WTC11 (cell line): Measurements from ENCODE around the gene PTPN11. TPM values are rescaled to one million over a fixed set of nuclear protein-coding genes. Genes with fewer than 3 reads are reported as not detected.
A peak's percentile ranks its signal among the peaks of the same experiment; 100 is the strongest.
"Not testable (repeated sequence)": the region's sequence is repeated elsewhere in the genome, so short reads cannot be mapped to it uniquely, and the experiment has no call there.

Source experiments
- ATAC-seq: fragments of 200-7000 bp; cut with Tn5 transposase; 2 replicates; pipeline ENCODE4 v1.10.0; 2021; ENCODE audit warnings: mild to moderate bottlenecking, moderate library complexity
- CTCF ChIA-PET: fragments of 300-600 bp; sonication (Branson Sonifier 250); formaldehyde crosslinking; loops from one replicate; lab custom pipeline; 2021; ENCODE audit warnings: antibody characterized with exemption; lab: Charles Lee
- POLR2A ChIA-PET: fragments of 350-600 bp; sonication (Branson Sonifier 250); formaldehyde crosslinking; loops from one replicate; lab custom pipeline; 2021; ENCODE audit warnings: antibody characterized with exemption; lab: Charles Lee
- DNase-seq: peaks from one replicate; pipeline ENCODE4 v3.0.0; 2021; ENCODE audit warnings: low spot score
- H3K27ac Mint-ChIP-seq: 2 replicates; pipeline ENCODE4 v1.8.0; 2021; ENCODE audit warnings: mixed read lengths
- H3K27me3 Mint-ChIP-seq: 2 replicates; pipeline ENCODE4 v1.8.0; 2021; ENCODE audit warnings: low read depth, mild to moderate bottlenecking, moderate library complexity, mixed read lengths
- H3K36me3 Mint-ChIP-seq: 2 replicates; pipeline ENCODE4 v1.8.0; 2021; ENCODE audit warnings: mixed read lengths
- H3K4me1 Mint-ChIP-seq: 2 replicates; pipeline ENCODE4 v1.8.0; 2022; ENCODE audit warnings: mixed read lengths
- H3K4me3 Mint-ChIP-seq: 2 replicates; pipeline ENCODE4 v1.8.0; 2021; ENCODE audit warnings: mild to moderate bottlenecking, moderate library complexity, mixed read lengths
- H3K9me3 Mint-ChIP-seq: 2 replicates; pipeline ENCODE4 v1.8.0; 2021; ENCODE audit warnings: mixed read lengths
- ARID4B ChIP-seq: sonication (generic); formaldehyde crosslinking; IDR thresholded peaks from 2 replicates; pipeline ENCODE4 v1.8.0; 2023; ENCODE audit warnings: missing genetic modification reagents, mild to moderate bottlenecking, borderline replicate concordance
- EMX1 ChIP-seq: fragments of 250-450 bp; sonication (Bioruptor Pico); IDR thresholded peaks from 2 replicates; pipeline ENCODE4 v1.8.0; 2021; ENCODE audit warnings: mild to moderate bottlenecking
- FOXP4 ChIP-seq: sonication (generic); formaldehyde crosslinking; IDR thresholded peaks from 2 replicates; pipeline ENCODE4 v1.8.0; 2022; ENCODE audit warnings: mild to moderate bottlenecking, missing genetic modification reagents
- JUN ChIP-seq: sonication (generic); formaldehyde crosslinking; IDR thresholded peaks from 2 replicates; pipeline ENCODE4 v1.8.0; 2023; ENCODE audit warnings: mild to moderate bottlenecking, missing genetic modification reagents
- MAX ChIP-seq: sonication (generic); formaldehyde crosslinking; IDR thresholded peaks from 2 replicates; pipeline ENCODE4 v1.8.0; 2022; ENCODE audit warnings: mild to moderate bottlenecking, missing genetic modification reagents
- NFYB ChIP-seq: sonication (generic); formaldehyde crosslinking; conservative IDR thresholded peaks from 2 replicates; pipeline ENCODE4 v1.8.0; 2022; ENCODE audit warnings: low read depth, missing genetic modification reagents
- NR2C2 ChIP-seq: sonication (generic); formaldehyde crosslinking; IDR thresholded peaks from 2 replicates; pipeline ENCODE4 v1.8.0; 2022; ENCODE audit warnings: mild to moderate bottlenecking, missing genetic modification reagents
- RORB ChIP-seq: fragments of 250-450 bp; sonication (Bioruptor Pico); IDR thresholded peaks from 2 replicates; pipeline ENCODE4 v1.9.0; 2021; ENCODE audit warnings: mild to moderate bottlenecking
- SMAD4 ChIP-seq: sonication (generic); formaldehyde crosslinking; IDR thresholded peaks from 2 replicates; pipeline ENCODE4 v1.8.0; 2022; ENCODE audit warnings: mild to moderate bottlenecking, missing genetic modification reagents
- TEAD4 ChIP-seq: sonication (generic); formaldehyde crosslinking; IDR thresholded peaks from 2 replicates; pipeline ENCODE4 v1.8.0; 2022; ENCODE audit warnings: mild to moderate bottlenecking, missing genetic modification reagents
- TP53 ChIP-seq: sonication (generic); formaldehyde crosslinking; IDR thresholded peaks from 2 replicates; pipeline ENCODE4 v1.8.1; 2023; ENCODE audit warnings: mild to moderate bottlenecking, missing genetic modification reagents
- ZNF121 ChIP-seq: sonication (generic); formaldehyde crosslinking; IDR thresholded peaks from 2 replicates; pipeline ENCODE4 v1.8.0; 2023; ENCODE audit warnings: missing genetic modification reagents
- ZNF219 ChIP-seq: sonication (generic); formaldehyde crosslinking; IDR thresholded peaks from 2 replicates; pipeline ENCODE4 v1.8.0; 2023; ENCODE audit warnings: missing genetic modification reagents, mild to moderate bottlenecking, borderline replicate concordance
- ZNF396 ChIP-seq: fragments of 250-450 bp; sonication (Bioruptor Pico); IDR thresholded peaks from 2 replicates; pipeline ENCODE4 v1.8.0; 2021; ENCODE audit warnings: mild to moderate bottlenecking, moderate library complexity, borderline replicate concordance
- ZNF671 ChIP-seq: fragments of 250-450 bp; sonication (Bioruptor Pico); IDR thresholded peaks from 2 replicates; pipeline ENCODE4 v1.8.0; 2021; ENCODE audit warnings: mild to moderate bottlenecking
- total RNA-seq: library from RNA; stranded (reverse); gene quantifications from 3 replicates; pipeline ENCODE4 v1.2.3, GENCODE V29; 2021
- TF ChIP-seq, protein P1 (sequence below): sonication (generic); formaldehyde crosslinking; IDR thresholded peaks from 2 replicates; pipeline ENCODE4 v1.8.1; 2022; ENCODE audit warnings: mild to moderate bottlenecking, moderate library complexity, missing genetic modification reagents

PTPN11 gene
- total RNA-seq, 1 experiment from 2014 or later = 112 TPM

GRCh38 chr12:112381883-112382796 lies 36.6 kb upstream of the PTPN11 start, which contains the start of gene HECTD4 (continued):
- 0 out of 2 replicates have a peak, but pooled peaks have one; percentile 47 for TF ChIP-seq MAX

DNA sequence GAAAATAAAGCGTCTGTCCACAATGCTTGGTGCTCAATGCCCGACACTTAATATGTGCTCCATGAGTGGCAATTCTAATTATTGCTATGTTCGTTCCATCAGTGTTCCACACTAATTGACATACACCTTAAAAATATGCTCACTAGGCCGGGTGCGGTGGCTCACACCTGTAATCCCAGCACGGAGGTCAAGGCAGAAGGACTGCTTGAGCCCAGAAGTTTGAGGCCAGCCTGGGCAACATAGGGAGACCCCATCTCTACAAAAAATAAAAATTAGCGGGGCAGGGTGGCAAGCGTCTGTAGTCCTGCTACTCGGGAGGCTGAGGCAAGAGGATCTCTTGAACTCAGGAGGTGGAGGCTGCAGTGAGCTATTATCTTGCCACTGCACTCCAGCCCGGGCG lies 35.9 kb upstream of the PTPN11 start:
- no peak for TF ChIP-seq ZNF671 (CRISPR knock-in tag)
- POLR2A ChIA-PET = no interaction called here
- Mint-ChIP-seq H3K4me3 (peak overlapping the region; percentile 72), H3K27me3 (no peaks in the 10 kb centered on the region), H3K36me3 (no peaks in the 10 kb centered on the region; the same call in 1 of the 2 replicates), H3K27ac (peak overlapping the region; percentile 80; the same call in 1 of the 2 replicates), H3K9me3 (no peaks in the 10 kb centered on the region), H3K4me1 (peaks cover 22% of the 10 kb centered on the region)
- DNase-seq (no peak), ATAC-seq (no peak)
- CTCF ChIA-PET = interaction anchor here (1.9 kb wide), 1 partner anchor 185 kb away, joined by 5 read pairs; no protein-coding TSS in a partner anchor

GRCh38 chr12:112386726-112387125 lies 32.0 kb upstream of the PTPN11 start:
- Mint-ChIP-seq H3K4me3 (no peak overlapping the region), H3K27me3 (peaks cover 11% of the 10 kb centered on the region), H3K27ac (no peak overlapping the region), H3K36me3 (no peaks in the 10 kb centered on the region), H3K9me3 (peaks cover 6% of the 10 kb centered on the region; the same call in 1 of the 2 replicates), H3K4me1 (peaks cover 11% of the 10 kb centered on the region)
- no peak for TF ChIP-seq EMX1 (CRISPR knock-in tag)
- no peak for TF ChIP-seq FOXP4 (CRISPR knock-in tag)
- no peak for TF ChIP-seq ZNF219 (CRISPR knock-in tag)
- TF ChIP-seq JUN (CRISPR knock-in tag) = no peak
- TF ChIP-seq MAX = no peak
- no peak for TF ChIP-seq NFYB
- ChIA-PET CTCF (interaction anchor here (0.5 to 2.3 kb wide), 33 partner anchors 9 to 1931 kb away, joined by 3 to 126 read pairs (median 4); partner anchors contain the start of gene TRAFD1), POLR2A (interaction anchor here (0.6 to 1.3 kb wide), 2 partner anchors 29 to 188 kb away, joined by 4 to 6 read pairs; no protein-coding TSS in a partner anchor)
- ATAC-seq (no peak), DNase-seq (no peak)

GRCh38 chr12:112389228-112389627 lies 29.5 kb upstream of the PTPN11 start:
- ATAC-seq = no peak
- CTCF ChIA-PET = no interaction called here
- H3K4me1 Mint-ChIP-seq = peaks cover 8% of the 10 kb centered on the region
- H3K36me3 Mint-ChIP-seq = no peaks in the 10 kb centered on the region
- peaks cover 6% of the 10 kb centered on the region; the same call in 1 of the 2 replicates for H3K9me3 Mint-ChIP-seq
- no peak overlapping the region for H3K4me3 Mint-ChIP-seq
- TF ChIP-seq TP53 = no peak
- no peak for TF ChIP-seq ARID4B (CRISPR knock-in tag)
- TF ChIP-seq, protein P1, sequence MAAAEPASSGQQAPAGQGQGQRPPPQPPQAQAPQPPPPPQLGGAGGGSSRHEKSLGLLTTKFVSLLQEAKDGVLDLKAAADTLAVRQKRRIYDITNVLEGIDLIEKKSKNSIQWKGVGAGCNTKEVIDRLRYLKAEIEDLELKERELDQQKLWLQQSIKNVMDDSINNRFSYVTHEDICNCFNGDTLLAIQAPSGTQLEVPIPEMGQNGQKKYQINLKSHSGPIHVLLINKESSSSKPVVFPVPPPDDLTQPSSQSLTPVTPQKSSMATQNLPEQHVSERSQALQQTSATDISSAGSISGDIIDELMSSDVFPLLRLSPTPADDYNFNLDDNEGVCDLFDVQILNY (CRISPR knock-in tag) = no peak
- no peak for TF ChIP-seq RORB (CRISPR knock-in tag)
- no peak for TF ChIP-seq ZNF396 (CRISPR knock-in tag)
- TF ChIP-seq TEAD4 = no peak
- no peak for TF ChIP-seq NR2C2 (CRISPR knock-in tag)
- TF ChIP-seq ZNF121 = no peak
- TF ChIP-seq SMAD4 (CRISPR knock-in tag) = no peak
- TF ChIP-seq, all 79 proteins: peak for 0
- Mint-ChIP-seq H3K27ac (no peak overlapping the region), H3K27me3 (peaks cover 11% of the 10 kb centered on the region)
- POLR2A ChIA-PET = no interaction called here
- DNase-seq = no peak

GRCh38 chr12:112389922-112390654 lies 28.7 kb upstream of the PTPN11 start:
- not testable (repeated sequence) for ATAC-seq

More at GRCh38 chr12:112389922-112390654, 28.7 kb upstream of the PTPN11 start:
- H3K9me3 Mint-ChIP-seq, POLR2A ChIA-PET, H3K4me1 Mint-ChIP-seq, H3K27ac Mint-ChIP-seq, H3K36me3 Mint-ChIP-seq, DNase-seq, CTCF ChIA-PET, H3K4me3 Mint-ChIP-seq: not testable (repeated sequence)
- peaks cover 11% of the 10 kb centered on the region for H3K27me3 Mint-ChIP-seq
